ENCODE data around the gene FAM135A. TPM values are rescaled to one million over a fixed set of nuclear protein-coding genes. Genes with fewer than 3 reads are reported as not detected.
"Not testable (repeated sequence)": the region's sequence is repeated elsewhere in the genome, so short reads cannot be mapped to it uniquely, and the experiment has no call there.

FAM135A gene
- total RNA-seq, 1 donor from 2014 or later = 33.7 TPM

DNA sequence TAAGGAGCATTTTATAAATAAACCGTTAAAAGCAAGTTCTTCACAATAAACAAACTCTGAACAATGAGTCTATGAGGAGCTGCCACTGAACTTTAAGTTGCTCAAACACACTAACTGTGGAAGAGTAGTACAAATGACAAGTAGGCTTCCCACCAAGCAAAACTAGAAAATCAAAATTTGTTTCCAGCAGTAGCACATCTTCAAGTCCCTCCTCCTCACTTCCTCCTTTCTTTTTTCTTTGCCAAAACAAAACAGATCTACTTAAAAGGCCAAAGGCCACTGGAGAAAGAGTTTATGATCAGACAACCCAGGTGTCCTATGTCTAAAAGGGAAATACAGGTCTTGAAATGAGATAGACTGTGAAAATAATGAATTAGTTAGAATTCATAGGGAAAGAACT, 17.1 kb upstream of the FAM135A start:
- no peak for DNase-seq (ENCODE audit: low spot score)

DNA sequence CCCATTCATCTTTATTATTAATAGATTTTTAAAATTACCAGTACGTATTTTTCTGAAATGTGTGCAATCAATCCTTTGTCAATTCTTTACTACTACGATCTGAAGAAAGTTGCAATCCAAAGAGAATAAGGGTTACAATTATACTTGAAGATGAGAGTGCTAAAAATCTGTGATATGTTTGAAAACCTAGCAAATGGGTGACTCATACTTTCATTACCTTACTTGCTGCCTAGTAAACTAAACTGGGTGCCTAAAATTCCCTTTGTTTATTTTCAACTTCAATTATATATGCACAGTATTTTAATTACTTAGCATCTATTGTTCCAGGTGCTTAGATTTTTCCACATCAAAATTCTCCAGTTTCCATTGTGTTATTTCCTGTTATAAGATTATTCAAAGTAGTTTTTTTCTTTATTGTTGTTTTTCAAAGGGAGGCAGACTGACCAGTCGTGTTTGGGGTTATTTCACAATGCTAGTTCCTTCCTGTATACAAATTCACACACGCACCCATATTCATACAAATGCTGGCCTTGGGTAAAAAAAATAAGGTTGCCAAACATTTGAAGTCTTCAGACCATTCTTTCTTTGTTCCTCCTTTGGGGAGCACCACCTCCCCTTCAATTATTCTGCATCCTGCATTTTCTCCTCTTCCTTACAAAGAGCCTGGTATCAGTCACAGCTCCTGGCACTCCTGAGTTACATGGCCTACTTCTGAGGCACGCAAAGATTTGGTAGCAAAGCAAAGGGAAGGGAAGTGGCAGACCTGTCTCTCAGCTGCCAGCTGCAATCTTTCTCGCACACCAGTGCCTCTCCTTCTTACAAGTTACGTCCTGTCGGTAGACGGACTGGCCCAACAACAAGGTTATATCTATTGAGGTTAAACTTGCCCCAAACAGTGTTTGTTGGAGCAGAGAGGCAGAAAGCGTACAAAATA, 16.2 kb upstream of the FAM135A start:
- DNase-seq (ENCODE audit: low spot score) = peak; percentile 67

- DNase-seq (ENCODE audit: low spot score) = peak; percentile 50
Observed at GRCh38 chr6:70398783-70399728, 14.3 kb upstream of the FAM135A start.

DNA sequence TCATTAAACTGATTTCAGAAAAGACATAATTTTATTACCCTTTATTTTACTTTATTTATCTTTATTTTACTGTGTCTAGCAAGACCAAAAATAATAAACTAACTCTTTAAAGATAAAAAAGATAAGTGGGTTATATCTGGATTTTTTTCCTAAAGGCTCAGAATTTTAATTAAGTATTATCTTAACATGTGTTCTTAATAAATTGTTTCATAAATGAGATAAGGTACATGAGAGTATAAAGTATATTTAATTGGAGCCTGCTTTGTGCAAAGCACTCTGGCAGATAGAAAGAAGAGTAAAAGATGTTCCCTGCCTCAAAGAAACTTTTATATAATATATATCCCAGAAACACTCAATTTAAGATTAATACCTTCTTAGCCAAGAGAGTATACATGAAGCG, 8.7 kb upstream of the FAM135A start:
- no peak for DNase-seq (ENCODE audit: low spot score)

DNA sequence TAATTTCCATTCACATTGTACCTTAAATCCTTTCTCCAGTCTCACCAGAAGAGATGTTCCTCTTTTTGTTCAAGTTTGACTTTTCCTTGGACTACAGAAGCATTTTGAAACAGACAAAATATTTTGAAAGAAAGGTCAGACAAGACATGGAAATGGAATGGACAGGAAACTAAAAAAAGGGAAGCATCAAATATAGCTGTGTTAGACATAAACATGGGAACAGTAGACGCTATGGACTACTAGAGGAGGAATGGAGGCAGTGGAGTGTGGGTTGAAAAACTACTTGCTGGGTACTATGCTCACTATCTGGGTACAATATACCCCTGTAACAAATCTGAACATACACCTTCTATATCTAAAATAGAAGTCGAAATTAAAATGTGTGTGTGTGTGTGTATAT, 4.1 kb upstream of the FAM135A start:
- no peak for DNase-seq (ENCODE audit: low spot score)

DNA sequence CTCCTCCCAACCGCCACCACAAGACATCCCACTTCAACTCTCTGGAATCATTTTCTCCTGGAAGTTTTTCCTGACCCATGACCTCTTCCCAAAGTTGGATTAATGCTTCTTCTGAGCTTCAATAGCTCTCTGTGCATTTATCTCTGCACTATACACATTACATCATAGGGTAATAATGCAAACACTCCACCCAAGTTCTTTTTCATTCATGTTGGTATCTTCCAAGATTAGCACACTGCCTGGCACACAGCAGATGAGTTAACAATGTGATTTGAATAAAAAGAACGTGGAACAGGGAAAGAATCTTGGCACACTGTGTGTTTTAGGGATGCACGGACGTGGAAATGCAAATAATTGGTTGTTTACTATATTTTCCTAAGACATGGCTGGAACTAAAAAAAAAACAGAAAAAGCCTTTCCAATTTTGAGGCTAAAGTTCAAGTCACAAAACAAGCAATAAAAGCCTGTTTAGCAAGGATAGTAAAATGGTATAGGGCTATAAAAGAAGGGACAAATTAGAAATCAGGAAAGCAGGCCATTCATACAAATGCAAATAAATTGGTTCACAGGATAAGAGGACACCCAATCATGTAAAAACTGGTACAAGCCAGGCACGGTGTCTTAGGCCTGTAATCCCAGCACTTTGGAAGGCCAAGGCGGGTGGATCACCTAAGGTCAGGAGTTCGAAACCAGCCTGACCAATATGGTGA, 1.6 kb upstream of the FAM135A start:
- DNase-seq (ENCODE audit: low spot score) = no peak

- no peak for DNase-seq (ENCODE audit: low spot score)
Observed at GRCh38 chr6:70412252-70413113, 825 bp upstream of the FAM135A start.

- no peak for DNase-seq (ENCODE audit: low spot score)
Observed at GRCh38 chr6:70413992-70414494, 735 bp downstream of the FAM135A start.

DNA sequence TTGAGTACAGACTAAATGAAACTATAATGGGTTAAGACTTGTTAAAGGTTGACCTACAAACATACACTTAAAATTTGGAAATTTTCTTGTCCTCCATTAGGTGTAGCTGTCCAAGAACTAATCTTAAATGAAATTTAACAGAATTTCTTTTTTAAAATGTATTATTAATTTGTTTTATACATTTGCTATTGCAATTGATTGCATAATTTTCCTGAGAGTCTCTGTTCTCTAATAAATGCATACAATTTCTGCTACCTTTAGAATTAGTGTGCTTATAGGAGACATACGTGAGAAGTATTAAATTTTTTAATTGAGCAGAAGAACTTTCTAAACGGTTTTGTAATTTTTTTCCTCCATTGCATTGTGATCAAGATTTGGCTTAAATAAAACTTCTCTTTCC, 1.5 kb downstream of the FAM135A start:
- DNase-seq (ENCODE audit: low spot score) = no peak

GRCh38 chr6:70415247-70415646, 1.9 kb downstream of the FAM135A start:
- DNase-seq (ENCODE audit: low spot score) = no peak

DNA sequence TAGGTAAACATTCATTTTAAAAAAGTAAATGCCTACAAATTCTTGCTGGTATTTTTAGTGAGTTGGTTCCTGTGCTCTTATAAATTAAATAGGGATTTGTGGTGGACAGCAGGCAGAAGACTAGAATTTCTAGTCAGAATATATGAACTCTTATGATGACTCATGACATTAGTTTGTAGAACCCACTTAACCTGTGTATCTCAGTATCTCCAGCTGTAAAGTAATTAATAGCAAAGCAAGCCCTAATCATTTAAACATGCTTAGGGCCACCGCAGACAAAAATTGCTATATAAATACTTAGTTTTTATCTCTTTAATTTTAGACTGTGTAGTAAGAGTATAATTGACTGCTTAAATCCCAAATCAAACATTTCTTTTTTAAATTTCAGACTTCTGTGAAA, 2.4 kb downstream of the FAM135A start:
- DNase-seq (ENCODE audit: low spot score) = no peak

- no peak for DNase-seq (ENCODE audit: low spot score)
Observed at GRCh38 chr6:70421509-70421908, 8.2 kb downstream of the FAM135A start.

GRCh38 chr6:70423189-70424134, 10.2 kb downstream of the FAM135A start:
- no peak for DNase-seq (ENCODE audit: low spot score)

DNA sequence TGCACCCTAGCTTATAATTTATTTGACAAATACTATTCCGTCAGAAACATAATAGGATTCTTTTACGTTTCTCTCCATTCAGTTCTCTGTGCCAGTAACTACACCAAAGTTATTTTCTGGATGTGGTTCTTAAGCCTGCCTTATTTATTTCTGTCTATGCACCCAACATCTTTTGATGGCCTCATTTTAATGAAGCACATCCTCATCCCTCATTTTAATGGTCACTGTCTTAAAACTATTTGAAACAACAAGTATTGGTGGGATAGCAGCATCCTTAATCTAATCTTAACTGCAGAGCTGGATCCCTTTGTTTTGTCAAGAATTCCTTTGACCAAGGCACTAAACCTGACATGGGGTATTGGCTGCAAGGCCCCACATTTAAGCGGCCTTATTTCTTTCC, 11.0 kb downstream of the FAM135A start:
- DNase-seq (ENCODE audit: low spot score) = no peak

- no peak for DNase-seq (ENCODE audit: low spot score)
Observed at GRCh38 chr6:70436320-70436719, 23.0 kb downstream of the FAM135A start.

DNA sequence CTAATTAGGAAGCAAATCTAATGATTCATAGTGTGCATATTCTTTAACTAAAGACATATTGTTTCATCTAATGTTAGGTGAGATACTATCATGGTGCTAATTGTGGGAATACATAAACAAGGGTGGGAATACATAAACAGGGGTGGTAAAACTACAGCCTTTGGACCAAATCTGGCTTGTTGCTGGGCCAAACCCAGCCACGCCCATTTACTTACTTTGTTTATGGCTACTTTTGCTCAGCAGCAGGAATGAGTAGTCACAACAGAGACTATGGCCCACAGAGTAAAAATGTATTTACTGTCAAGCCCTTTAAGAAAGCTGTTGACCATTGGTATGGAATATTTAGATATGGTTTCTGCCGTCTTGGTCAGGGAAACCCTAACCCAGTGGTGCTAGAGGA, 31.7 kb downstream of the FAM135A start:
- no peak for DNase-seq (ENCODE audit: low spot score)

DNA sequence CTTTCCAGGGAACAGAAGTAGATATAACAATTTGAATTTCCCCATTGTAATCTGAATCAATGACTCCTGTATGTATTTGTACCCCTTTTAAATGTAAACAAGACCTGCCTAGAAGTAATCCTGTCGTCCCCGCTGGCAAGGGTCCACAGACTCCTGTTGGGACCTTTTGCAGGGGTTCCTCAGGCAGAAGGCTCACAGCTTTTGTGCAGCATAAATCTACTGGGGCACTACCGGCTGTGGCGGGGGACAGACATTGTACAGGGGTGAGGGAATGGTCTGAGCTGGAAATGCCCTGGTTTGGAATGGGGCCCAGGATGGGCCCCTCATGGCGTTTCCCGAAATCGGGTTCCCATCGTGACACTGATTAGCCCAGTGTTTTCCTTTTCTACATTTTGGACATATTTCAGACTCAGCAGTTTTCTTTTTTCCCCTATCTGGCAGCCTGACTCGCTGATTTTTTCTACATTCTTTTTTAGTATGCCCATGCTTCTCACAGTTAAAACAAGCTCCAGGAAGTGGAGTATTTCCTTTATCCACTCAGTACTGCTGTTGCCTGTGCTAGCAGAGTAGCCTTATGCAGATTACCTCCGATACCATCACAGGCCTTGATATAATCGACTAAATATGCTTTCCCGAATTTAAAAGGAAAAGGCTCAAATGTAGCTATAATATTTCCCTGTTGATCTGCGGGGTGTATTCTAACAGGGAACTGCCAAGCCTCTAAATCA, 34.2 kb downstream of the FAM135A start:
- DNase-seq (ENCODE audit: low spot score) = not testable (repeated sequence)

DNA sequence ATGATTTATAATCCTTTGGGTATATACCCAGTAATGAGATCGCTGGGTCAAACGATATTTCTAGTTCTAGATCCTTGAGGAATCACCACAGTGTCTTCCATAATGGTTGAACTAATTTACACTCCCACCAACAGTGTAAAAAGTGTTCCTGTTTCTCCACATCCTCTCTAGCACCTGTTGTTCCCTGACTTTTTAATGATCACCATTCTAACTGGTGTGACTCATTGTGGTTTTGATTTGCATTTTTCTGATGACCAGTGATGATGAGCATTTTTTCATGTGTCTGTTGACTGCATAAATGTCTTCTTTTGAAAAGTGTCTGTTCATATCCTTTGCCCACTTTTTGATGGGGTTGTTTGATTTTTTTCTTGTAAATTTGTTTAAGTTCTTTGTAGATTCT, 40.6 kb downstream of the FAM135A start:
- not testable (repeated sequence) for DNase-seq (ENCODE audit: low spot score)

DNA sequence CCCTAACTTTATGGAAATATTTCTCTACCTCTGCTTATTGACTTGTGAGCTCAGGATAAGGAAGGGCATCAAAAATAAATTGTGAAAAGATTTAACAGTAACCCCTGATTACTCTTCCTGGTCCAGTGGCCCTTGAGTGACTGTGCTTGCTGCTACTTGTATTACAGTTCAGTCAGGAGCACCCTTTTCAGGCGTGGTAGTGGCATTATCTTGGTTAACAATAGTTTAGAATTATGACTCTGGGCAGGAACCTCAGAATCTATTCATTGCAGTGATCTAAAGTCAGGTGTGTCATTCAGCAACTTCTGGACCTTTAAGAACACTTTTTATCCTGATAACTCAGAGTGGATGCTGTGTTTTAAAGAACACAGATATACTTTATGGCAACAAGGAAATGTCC, 43.4 kb downstream of the FAM135A start:
- DNase-seq (ENCODE audit: low spot score) = no peak

Measured in ureter (tissue), 1 donor.